NCI-H460 (cell line): ENCODE measurements around the gene FAM110D. TPM values are rescaled to one million over a fixed set of nuclear protein-coding genes. Genes with fewer than 3 reads are reported as not detected.
A peak's percentile ranks its signal among the peaks of the same experiment; 100 is the strongest.

Source experiments
- DNase-seq: peaks from one replicate; pipeline ENCODE4 v3.0.0-alpha.2; 2016; ENCODE audit warnings: low read depth; ENCODE audit errors: extremely low read depth
- total RNA-seq: library from RNA; depleted of rRNA; stranded (reverse); fragments of >200 nt; shearing (Covaris generic); gene quantifications from 2 replicates; pipeline ENCODE4 v1.2.3, GENCODE V29; 2014

The FAM110D gene
- total RNA-seq, 1 experiment from 2014 or later = not detected

DNA sequence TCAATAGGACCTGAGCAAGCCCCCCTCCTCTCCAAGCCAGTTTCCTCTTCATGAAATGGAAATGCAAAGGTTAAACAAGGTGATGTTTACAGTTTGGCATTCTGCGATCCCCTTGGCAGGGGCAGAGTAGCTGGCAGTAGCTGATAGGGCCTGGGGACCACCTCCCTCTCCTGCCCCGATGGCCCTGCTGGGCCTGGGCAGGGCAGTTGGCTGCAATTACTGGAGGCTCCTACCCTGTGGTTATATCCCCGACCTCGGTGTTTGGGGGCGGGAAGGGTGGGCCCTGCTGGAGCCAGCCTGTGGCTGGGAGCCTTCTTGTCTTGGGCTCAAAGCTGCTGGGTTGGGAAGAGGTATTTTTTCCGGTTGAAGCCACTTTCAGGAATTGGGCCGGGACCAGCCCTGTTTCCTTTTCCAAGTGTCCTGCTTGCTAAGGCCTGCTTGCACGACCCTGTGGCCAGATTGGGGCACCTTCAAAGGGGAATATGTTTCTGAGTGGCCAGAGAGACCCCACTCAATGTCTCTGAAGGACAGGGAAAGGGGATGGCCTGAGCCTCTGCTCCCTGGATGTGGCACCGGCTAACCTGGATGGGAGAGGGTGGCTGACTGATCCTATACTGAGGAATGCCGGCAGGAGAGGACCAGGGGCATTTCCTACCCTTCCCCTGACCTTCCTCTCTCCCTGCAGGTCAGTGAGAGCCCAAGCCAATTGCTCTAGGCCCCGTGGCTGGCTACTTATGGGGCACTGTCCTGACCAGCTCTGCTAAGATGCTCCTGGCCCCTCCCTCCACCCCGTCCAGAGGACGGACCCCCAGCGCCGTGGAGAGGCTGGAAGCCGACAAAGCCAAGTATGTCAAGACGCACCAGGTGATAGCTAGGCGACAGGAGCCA is 1.9 kb downstream of the FAM110D start:
- no peak for DNase-seq

DNA sequence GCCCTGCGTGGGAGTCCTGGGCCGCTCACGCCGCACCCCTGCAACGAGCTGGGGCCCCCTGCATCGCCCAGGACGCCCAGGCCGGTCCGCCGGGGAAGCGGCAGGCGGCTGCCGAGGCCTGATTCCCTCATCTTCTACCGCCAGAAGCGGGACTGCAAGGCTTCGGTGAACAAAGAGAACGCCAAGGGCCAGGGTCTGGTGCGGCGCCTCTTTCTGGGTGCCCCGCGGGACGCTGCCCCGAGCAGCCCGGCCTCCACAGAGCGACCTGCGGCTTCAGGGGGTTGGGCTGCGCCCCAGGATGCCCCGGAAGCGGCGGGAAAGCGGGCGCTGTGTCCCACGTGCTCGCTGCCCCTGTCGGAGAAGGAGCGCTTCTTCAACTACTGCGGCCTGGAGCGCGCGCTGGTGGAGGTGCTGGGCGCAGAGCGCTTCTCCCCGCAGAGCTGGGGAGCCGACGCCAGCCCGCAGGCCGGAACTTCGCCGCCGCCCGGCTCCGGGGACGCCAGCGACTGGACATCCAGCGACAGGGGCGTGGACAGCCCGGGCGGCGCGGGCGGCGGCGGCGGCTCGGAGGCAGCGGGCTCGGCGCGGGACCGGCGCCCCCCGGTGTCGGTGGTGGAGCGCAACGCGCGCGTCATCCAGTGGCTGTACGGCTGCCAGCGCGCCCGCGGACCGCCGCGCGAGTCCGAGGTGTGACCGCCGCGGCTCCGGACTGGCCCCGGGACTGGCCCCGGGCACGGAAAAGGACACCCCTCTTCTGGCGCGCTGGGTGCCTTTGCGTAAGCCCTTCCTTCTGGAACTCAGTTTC is 2.7 kb downstream of the FAM110D start:
- DNase-seq = peak; percentile 34

DNA sequence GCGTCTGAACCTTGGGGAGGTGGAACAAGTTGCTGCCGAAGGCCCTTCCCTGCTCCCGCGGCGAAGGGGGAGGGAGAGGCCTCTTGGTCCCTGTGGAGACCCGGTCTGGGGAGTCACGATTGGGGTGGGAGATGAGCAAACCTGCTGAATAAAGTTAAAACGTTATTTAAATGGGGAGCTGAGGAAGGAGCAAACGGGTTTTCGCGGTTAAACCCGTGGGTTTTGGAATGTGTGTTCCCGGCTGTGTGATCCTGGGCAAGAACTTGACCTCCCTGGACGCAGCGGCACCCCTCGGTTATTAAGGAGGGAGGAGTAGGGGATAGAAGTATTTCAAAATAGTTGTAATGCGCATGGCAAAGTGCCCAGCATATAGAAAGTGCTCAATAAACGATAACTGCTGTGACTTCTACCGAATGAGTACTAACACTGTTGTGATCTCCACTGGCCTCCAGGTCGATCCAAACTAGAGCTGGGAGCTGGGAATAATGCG is 3.4 kb downstream of the FAM110D start:
- no peak for DNase-seq

DNA sequence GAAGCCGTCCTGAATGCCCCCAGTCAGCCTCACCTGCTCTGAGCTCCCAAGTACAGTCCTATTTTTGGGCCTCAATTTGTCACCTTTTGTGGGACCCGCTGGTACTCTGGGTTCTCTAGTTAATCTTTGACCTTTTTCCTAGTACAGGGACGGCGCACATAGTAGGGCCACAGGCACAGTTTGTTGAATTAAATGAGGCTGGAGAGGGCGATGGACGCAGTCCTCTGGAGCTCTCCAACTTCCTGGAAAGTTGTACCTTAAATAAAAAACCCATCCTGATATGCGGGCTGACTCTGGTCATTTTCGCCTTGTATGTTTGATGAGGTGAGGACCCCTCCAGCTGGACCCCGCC is 4.8 kb downstream of the FAM110D start:
- no peak for DNase-seq

DNA sequence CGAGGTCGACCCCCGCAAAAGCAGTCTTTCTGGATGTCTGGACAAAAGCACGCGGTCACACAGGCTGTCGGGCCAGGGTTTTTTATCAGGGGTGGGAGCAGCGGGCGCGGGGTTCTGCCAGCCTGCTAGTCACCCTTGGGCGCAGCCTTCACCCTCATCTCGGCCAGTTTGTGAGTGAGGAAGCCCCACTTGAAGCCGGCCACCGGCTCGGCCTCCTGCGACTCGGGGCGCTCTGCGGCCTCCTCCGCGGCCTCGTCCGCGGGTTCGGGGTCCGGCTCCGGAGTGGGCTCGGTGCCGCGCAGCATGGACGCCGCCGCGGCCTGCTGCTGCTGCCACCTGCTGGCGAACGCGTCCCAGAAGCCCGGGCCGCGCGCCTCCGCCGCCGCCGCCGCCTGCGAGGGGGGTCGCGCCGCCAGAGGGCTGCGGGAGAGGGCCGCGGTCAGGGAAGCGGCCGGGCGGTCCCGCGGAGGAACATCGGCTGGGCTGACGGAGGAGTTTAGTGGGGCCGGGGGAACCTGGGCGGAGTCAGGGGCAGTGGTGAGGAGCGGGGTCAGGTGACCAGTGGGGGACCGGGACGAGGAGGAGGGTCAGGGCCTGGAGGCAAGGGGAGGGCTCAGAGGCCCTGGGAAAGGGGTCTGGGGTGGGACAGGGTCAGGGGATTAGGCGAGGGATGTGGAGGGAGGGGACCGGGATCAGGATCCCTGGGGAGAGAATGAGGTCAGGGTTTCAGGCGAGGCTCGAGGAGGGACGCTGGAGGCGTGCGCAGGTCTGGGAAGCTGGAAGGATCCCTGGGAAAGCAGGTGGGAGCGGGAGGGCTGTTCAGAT is 5.4 kb downstream of the FAM110D start:
- no peak for DNase-seq

DNA sequence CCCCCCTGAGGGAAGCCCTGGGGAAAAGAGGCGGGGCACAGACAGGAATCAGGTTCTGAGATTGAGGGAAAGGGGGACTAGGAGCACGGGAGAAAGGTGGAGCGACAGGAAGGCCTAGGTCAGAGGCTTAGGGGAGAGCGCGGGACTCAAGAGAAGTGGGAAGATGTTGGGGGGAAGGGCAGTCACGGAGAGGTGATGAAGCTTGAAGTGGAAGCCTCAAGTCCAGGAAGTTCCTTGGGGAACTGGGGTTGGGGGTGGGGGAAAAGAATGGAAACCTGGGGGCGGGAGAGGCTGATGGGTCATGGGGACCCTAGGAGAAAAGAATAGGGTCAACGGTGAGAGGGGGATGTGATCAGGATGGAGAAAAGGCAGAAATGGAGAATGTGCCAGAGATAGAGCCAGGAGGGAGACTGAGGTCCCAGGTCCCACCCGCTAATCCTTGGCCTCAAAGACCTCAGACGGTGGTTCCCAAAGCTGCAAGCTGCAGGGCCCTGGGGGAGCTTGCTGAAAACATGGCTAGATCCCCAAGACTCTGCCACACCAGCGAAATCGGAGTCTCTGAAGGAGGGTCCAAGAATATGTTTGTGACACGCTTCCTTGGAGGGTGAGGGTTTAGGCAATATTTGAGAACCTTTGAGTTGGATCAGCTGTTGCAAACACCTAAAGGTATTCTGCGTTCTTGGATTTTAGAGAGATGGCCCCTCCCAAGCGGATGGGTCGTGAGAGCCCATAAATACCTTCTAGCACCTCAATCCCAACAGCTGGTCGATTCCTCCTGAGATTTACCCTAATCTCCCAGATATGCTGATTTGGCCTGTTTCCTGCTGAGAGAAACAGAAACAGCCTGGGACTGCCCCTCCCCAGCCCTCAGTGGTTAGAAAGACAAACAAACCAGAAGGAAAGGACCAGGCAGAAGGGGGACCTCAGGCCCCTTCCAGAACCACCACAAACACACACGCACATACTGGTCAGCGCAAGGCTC is 6.3 kb downstream of the FAM110D start:
- DNase-seq = no peak

DNA sequence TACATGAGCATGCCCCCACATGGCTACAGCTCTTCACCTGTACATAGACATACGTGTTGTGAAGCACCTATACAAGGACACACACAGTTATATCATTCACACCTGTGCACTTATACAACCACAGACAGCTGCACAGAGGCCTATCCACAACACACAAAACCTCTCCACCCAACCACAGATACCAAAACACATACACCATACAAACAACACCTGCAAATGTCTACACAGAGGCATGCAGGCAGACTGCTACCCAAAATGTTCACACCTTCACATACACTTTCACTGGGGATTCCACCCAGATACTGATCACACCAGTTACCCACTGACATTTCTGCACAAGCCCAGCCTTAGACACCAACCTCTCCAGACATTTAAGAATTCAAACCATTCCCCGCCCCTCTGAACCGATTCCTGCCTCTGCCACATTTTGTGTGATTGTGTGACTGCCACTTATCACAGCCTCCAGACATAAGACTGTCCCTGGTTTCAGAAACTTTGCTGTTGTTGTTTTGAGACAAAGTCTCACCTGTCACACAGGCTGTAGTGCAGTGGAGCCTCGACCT is 7.9 kb downstream of the FAM110D start:
- no peak for DNase-seq

DNA sequence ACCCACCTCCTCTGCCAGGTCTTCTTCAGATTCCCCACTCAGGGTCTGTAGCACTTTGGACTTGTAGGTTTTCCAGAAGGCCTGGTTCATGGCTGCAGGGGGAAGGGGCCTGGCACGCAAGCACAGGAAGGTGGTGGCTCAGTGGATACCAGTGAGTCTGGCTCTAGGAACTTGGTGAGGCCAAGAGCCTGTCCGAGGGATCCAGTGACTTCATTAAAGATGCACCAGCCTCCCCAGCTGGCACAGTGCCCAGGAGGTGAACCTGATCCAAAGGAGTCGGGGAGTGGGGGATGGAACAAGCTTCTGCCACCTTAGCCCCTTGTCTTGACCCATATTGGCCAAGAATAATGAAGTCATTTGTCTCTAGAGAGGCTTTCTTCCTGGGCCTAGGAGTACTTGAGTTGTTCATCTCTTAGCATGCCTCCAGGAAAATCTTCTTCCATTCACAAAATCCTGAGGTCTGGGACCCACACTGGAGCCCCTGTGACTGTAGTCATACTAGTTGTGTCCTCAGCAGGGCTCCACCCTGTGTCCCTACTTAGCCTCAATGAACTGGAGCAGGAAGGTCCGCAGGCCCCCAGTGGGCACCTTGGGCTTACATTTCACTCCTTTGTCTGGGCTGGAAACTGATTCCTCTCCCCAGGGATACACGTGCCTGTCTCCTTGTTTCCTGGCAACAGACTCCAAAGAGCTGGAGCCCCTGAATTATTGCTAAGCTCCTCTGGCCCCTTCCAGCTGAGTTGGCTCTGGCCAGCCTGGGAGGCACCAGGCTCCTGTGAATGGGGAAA is 9.7 kb downstream of the FAM110D start, which contains the start of gene C1orf232:
TSS of gene C1orf232 (minus strand) at position 554 of the 788 bp plus-strand sequence. CDS start at position 90, 464 bp downstream.
- DNase-seq = no peak

DNA sequence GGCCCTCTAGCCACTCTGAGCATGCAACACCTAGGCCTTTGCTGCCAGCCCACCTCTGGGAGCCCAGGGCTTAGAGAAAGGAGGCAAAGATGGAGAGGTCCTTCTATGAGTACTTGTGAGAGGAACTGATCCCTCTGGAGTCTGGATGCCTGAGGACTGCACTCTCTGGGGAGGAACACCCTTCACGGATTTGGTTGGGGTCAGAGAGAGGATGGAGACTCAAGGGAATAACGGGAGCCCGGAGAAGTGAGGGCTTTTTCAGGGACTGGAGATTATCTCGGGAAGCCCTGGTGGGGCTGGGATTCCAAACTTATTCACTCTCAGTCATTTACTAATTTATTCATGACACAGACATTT is 10.3 kb downstream of the FAM110D start:
- DNase-seq = no peak

DNA sequence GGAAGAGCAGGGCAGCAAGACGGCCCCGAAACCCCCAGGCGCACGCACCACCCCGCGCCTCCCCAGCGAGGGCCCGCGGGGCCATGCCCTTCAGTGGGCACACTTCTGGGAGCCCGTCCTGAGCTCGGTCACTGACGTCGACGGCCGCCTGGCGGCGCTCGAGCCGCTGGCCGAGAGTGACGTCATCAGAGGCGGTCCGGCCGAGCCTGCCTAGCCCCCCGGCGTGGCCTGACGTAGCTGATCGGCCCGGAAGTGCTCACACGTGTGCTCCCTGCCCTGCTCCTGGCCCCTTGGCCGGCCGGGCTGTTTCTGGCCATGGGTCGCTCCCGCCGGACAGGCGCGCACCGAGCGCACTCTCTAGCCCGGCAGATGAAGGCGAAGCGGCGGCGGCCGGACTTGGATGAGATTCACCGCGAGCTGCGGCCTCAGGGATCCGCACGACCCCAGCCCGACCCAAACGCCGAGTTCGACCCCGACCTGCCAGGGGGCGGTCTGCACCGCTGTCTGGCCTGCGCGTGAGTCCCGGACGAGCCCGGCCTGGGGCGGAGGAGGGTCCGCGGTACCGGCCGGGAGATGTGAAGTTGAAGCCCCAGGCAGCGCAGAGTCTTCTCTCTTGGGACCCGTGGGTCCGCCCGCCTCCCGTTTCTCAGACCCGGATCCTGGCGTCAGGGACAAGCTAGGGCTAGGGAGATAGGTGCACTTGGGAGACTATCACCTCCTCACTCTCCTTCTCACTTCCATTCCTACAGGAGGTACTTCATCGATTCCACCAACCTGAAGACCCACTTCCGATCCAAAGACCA is 11.0 kb downstream of the FAM110D start, which contains the start of gene ZNF593:
TSS of gene ZNF593 (plus strand) at position 240 of the 803 bp plus-strand sequence. CDS start at position 316, 76 bp downstream.
- DNase-seq = peak; percentile 84

DNA sequence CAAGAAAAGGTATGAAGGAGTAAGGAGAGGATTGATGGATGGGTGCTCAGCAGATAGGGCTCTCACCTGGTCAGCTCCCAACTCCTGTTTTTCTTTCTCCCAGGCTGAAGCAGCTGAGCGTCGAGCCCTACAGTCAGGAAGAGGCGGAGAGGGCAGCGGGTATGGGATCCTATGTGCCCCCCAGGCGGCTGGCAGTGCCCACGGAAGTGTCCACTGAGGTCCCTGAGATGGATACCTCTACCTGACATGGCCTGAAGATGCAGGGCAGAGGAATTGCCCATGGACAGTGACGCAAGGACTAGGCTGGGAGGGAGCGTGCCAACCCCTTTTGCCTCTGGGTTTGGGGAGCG is 11.6 kb downstream of the FAM110D start:
- no peak for DNase-seq

DNA sequence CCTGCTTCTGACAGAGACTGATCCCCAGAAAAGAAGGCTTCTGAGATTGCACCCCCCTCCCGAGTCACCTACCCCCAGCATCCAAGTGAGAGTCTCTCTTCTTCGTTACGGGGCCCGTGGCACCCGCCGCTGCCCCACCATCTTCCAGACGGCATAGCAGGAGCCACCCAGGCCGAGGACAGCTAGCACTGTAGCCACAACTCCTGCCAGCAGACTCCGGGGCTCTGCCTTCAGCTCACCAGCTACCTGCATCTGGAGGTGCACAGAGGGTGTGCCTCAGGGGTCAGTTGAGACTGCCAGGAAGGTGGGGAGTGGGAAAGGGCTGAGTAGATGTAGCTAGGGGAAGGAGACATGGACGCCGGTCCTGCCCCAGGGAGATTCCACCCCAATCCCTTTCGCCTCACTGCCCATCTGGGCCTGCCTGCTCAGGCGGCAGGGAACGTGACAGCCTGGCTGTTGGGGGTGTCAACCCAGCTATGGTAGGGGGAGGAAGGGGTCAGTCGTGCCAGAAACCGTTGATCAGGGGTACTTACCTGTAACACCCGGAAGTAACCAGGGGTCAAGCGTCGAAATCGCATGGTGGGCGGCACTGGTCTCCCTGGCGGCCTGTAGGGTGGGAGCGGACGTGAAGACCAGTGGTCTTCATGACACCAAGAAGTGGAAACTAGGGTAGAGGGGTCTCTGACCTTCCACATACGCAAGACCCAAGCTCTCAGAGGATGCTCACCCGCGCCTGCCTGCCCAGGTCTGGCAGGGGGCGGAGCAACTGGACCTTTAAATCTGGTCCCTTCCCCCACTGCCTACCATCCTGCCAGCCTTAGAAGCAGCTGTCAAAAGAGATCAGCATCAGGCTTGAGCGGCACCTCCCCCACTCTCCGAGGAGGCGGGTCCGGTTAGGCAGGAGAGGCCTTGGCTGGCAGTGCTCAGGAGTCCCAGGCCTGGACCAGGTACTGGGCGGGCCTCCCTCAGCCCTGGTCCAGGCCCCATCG is 12.5 kb downstream of the FAM110D start, which contains the start of gene ZNF593OS:
TSS of gene ZNF593OS (minus strand) at position 749 of the 989 bp plus-strand sequence. CDS start at position 578, 171 bp downstream.
- DNase-seq = no peak

DNA sequence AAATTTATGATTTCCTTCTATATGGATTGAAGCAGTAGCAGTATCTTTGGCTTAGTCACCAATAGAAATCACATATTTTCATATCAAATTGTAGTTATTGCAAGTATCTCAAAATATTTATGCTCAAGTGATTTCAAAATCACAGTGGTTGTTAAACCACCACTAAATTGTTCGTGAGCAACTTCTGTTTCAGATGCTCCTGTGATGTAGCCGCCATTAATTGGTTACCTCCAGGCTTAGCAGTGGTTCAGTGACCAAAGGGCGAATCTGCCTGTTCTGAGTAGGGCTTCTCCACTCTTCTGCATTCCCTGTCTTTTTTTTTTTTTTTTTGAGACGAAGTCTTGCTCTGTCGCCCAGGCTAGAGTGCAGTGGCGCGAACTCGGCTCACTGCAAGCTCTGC is 16.5 kb downstream of the FAM110D start:
- no peak for DNase-seq

DNA sequence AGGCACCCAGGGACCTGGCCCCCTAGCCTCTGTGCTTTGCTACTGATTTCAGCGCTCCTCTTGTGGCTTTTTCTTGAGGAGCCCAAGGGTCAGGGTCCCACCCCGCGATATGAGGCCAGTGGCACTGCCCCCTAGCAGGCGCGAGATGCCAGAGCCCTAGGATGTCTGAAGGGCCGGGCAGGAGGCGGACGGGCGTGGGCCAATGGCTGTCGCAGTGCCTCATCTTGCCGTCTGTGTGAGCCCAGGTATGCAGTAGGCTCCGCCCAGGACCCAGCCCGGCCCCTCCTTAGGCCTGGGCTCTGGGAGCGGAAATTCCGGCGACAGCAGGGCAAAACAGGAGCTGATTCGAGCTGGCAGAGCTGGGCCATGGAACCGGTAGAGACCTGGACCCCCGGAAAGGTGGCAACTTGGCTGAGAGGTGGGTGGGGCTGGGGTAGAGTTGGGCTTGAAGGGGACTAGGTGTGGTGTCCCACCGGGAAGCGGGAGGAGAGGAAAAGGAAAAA is 18.4 kb downstream of the FAM110D start, which contains the start of gene CNKSR1:
TSS of gene CNKSR1 (plus strand) at position 310 of the 503 bp plus-strand sequence. CDS start at position 367, 57 bp downstream.
- DNase-seq = no peak

DNA sequence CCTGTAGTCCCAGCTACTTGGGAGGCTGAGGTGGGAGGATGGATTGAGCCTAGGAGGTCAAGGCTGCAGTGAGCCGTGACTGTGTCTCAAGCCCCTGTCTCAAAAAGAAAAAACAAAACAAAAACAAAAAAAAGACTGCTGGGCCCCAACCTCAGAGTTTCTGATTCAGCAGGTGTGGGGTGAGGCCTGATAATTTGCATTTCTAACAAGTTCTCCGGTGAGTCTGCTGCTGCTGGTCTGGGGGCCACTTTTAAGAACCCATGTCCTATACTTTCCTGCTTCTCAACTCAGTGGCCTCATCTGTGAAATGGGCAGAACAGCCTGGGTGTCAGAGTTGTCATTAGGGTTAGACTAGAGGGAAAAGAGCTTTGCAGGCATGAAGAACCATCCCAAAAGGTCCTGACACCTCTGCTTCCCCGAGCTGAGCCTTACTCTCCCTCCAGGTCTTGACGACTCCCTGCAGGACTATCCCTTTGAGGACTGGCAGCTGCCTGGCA is 21.2 kb downstream of the FAM110D start:
- no peak for DNase-seq
